Muscle layer of colon (tissue), 2 donors: Measurements from ENCODE around the gene DHPS.
"Not testable (repeated sequence)": the region's sequence is repeated elsewhere in the genome, so short reads cannot be mapped to it uniquely, and the experiment has no call there.

Experiments used
- H3K27ac ChIP-seq: one replicate; pipeline ENCODE4 v1.7.0; 2013; ENCODE audit warnings: low read depth, mild to moderate bottlenecking, low read length, moderate library complexity
- H3K27me3 ChIP-seq, 2 donors: one replicate each; pipeline ENCODE4 v1.7.0; 2013; ENCODE audit warnings: low read length in 2 of 2, mild to moderate bottlenecking in 2 of 2; ENCODE audit not compliant: insufficient read depth in 2 of 2, control insufficient read depth in 1 of 2
- H3K36me3 ChIP-seq: one replicate; pipeline ENCODE4 v1.7.0; 2013; ENCODE audit warnings: mild to moderate bottlenecking, low read length; ENCODE audit not compliant: insufficient read depth
- H3K4me1 ChIP-seq: one replicate; pipeline ENCODE4 v1.7.0; 2013; ENCODE audit warnings: mild to moderate bottlenecking, low read length; ENCODE audit not compliant: insufficient read depth
- H3K4me3 ChIP-seq, 2 donors: one replicate each; pipeline ENCODE4 v1.7.0; 2013; ENCODE audit warnings: low read length in 2 of 2, low read depth in 1 of 2, mild to moderate bottlenecking in 1 of 2, moderate library complexity in 1 of 2
- H3K9ac ChIP-seq: one replicate; pipeline ENCODE4 v1.7.0; 2013; ENCODE audit warnings: low read length
- H3K9me3 ChIP-seq: one replicate; pipeline ENCODE4 v1.7.0; 2013; ENCODE audit warnings: mild to moderate bottlenecking, low read length
- donor health status: abdominal sarcoma.
- donor health status: Adenocarcinoma of cecum.

DHPS gene

GRCh38 chr19:12687496-12688196 lies 6.0 kb upstream of the DHPS start, which contains the start of gene GNG14:
Gene GNG14 (plus strand): TSS chr19:12687998. CDS start chr19:12688049, 51 bp downstream.
- Histone ChIP-seq H3K9me3 (no peaks in the 10 kb centered on the region), H3K27ac (no peak within 1 kb of the TSS), H3K27me3 (no peaks in the 10 kb centered on the region), H3K4me3 (no peak within 1 kb of the TSS), H3K4me1 (no peaks in the 10 kb centered on the region), H3K36me3 (no peaks in the 10 kb centered on the region), H3K9ac (no peak within 1 kb of the TSS)

- H3K36me3 ChIP-seq = no peaks in the 10 kb centered on the region
Measured at GRCh38 chr19:12685831-12686230, 4.2 kb upstream of the DHPS start.

GRCh38 chr19:12680034-12680433 lies 1.6 kb downstream of the DHPS start:
- Histone ChIP-seq H3K4me1 (peaks cover 9% of the 10 kb centered on the region), H3K27me3 (no peaks in the 10 kb centered on the region), H3K9me3 (no peaks in the 10 kb centered on the region), H3K27ac (no peak overlapping the region), H3K9ac (no peak overlapping the region), H3K4me3 (no peak overlapping the region), H3K36me3 (peaks cover 50% of the 10 kb centered on the region)

More at GRCh38 chr19:12685831-12686230, 4.2 kb upstream of the DHPS start:
- no peak overlapping the region for H3K27ac ChIP-seq
- H3K27me3 ChIP-seq = no peaks in the 10 kb centered on the region
- no peak overlapping the region for H3K9ac ChIP-seq
- no peaks in the 10 kb centered on the region for H3K4me1 ChIP-seq
- no peak overlapping the region for H3K4me3 ChIP-seq
- H3K9me3 ChIP-seq = no peaks in the 10 kb centered on the region

DNA sequence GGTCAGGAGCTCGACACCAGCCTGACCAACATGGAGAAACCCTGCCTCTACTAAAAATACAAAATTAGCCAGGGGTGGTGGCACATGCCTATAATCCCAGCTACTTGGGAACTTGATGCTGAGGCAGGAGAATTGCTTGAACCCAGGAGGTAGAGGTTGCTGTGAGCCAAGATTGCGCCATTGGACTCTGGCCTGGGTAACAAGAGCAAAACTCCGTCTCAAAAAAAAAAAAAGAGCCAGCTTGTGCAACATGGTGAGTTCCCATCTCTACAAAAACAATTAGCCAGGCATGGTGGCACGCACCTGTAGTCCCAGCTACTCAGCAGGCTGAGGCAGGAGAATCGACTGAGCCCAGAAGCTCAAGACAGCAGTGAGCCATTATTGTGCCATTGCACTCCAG lies 3.6 kb downstream of the DHPS start:
- not testable (repeated sequence) for H3K9ac ChIP-seq, H3K9me3 ChIP-seq, H3K4me3 ChIP-seq, H3K4me1 ChIP-seq, H3K27me3 ChIP-seq, H3K27ac ChIP-seq
- H3K36me3 ChIP-seq = peaks cover 60% of the 10 kb centered on the region

- Histone ChIP-seq H3K36me3 (peaks cover 68% of the 10 kb centered on the region), H3K9me3 (no peaks in the 10 kb centered on the region), H3K27me3 (no peaks in the 10 kb centered on the region), H3K4me1 (peaks cover 9% of the 10 kb centered on the region), H3K4me3 (no peak overlapping the region), H3K27ac (no peak overlapping the region), H3K9ac (no peak overlapping the region)
Measured at GRCh38 chr19:12676928-12677327, 4.8 kb downstream of the DHPS start.

DNA sequence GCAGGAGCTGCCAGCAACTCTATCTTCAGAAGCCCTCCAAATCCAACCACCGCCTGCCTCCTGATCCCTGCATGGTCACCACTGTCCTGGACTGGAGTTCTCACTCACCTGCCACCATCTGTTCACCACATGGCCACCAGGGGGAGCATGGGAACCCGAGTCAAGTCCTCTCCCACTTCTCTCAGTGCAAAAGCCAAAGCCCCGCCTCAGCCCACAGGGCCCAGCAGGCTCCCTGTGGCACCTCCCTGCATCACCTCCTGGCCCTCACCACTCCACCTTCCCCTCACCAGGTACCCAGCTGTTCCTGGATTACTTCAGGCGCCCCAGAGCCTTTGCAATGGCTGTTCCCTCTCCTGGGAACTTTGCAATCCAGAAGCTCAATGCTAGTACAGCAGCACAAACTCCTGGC lies 5.3 kb downstream of the DHPS start:
- Histone ChIP-seq H3K9ac (no peak overlapping the region), H3K27me3 (no peaks in the 10 kb centered on the region), H3K9me3 (no peaks in the 10 kb centered on the region), H3K36me3 (peaks cover 68% of the 10 kb centered on the region), H3K27ac (no peak overlapping the region), H3K4me3 (no peak overlapping the region), H3K4me1 (peaks cover 9% of the 10 kb centered on the region)

- H3K9me3 ChIP-seq = no peaks in the 10 kb centered on the region
- H3K4me1 ChIP-seq = peaks cover 9% of the 10 kb centered on the region
- H3K27ac ChIP-seq = no peak overlapping the region
- no peaks in the 10 kb centered on the region for H3K27me3 ChIP-seq
- no peak overlapping the region for H3K4me3 ChIP-seq
- H3K9ac ChIP-seq = no peak overlapping the region
- H3K36me3 ChIP-seq = peaks cover 68% of the 10 kb centered on the region
Measured at GRCh38 chr19:12675940-12676339, 5.7 kb downstream of the DHPS start.

- no peak overlapping the region for H3K9ac ChIP-seq
- H3K4me3 ChIP-seq = no peak overlapping the region
- peaks cover 13% of the 10 kb centered on the region for H3K4me1 ChIP-seq
- H3K9me3 ChIP-seq = no peaks in the 10 kb centered on the region
- no peaks in the 10 kb centered on the region for H3K27me3 ChIP-seq
- H3K27ac ChIP-seq = no peak overlapping the region
- peaks cover 68% of the 10 kb centered on the region for H3K36me3 ChIP-seq
Measured at GRCh38 chr19:12675399-12675798, 6.3 kb downstream of the DHPS start.

- no peak overlapping the region for H3K9ac ChIP-seq
- H3K27ac ChIP-seq = no peak overlapping the region
- H3K36me3 ChIP-seq = peaks cover 49% of the 10 kb centered on the region
- peaks cover 20% of the 10 kb centered on the region for H3K4me1 ChIP-seq
- no peaks in the 10 kb centered on the region for H3K27me3 ChIP-seq
- H3K9me3 ChIP-seq = no peaks in the 10 kb centered on the region
- no peak overlapping the region for H3K4me3 ChIP-seq
Measured at GRCh38 chr19:12672744-12673143, 8.9 kb downstream of the DHPS start.

DNA sequence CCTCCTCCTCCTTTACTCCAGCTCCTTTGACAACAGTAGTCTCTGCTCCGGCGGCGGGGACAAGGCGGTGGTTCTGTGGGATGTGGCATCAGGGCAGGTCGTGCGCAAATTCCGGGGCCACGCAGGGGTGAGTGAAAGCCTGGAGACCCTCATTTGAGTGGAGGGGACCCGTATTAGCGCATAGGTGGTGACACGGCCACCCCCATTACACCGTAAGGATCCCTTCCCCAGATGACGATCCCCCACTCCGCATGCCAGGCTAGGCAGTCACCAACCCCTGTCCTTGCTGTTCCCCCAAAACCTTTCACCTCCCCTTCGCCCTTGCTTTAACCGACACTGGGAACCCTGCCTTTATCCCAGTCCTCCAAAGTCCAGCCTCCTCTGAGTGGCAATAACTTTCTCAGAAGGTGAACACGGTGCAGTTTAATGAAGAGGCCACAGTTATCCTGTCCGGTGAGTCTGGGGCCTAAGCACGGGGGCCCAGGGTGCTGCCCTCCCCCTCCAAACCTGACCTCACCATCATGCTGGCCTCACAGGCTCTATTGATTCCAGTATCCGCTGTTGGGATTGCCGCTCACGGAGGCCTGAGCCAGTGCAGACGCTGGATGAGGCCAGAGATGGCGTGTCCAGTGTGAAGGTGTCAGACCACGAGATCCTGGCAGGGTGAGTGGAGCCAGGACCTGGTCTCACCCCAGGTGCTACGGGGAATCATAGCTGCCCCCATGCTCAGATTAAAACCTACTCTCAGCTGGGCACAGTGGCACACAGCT lies 11.3 kb downstream of the DHPS start:
- no peaks in the 10 kb centered on the region for H3K27me3 ChIP-seq
- H3K9me3 ChIP-seq = no peaks in the 10 kb centered on the region
- H3K9ac ChIP-seq = peak overlapping the region; percentile 88
- H3K4me1 ChIP-seq = peaks cover 38% of the 10 kb centered on the region
- peak overlapping the region; percentile 100 for H3K27ac ChIP-seq
- peak overlapping the region; percentile 84 to 93 for H3K4me3 ChIP-seq
- peaks cover 26% of the 10 kb centered on the region for H3K36me3 ChIP-seq

GRCh38 chr19:12669270-12670158 lies 12.2 kb downstream of the DHPS start:
- no peaks in the 10 kb centered on the region for H3K27me3 ChIP-seq
- peak overlapping the region; percentile 88 for H3K9ac ChIP-seq
- H3K27ac ChIP-seq = peak overlapping the region; percentile 100
- no peaks in the 10 kb centered on the region for H3K9me3 ChIP-seq
- peaks cover 22% of the 10 kb centered on the region for H3K36me3 ChIP-seq
- peaks cover 40% of the 10 kb centered on the region for H3K4me1 ChIP-seq
- H3K4me3 ChIP-seq = peak overlapping the region; percentile 84 to 93
